Esophagus squamous epithelium (tissue), 4 donors: Measurements from ENCODE around the gene ARHGAP8.

Source experiments
- CTCF ChIP-seq, 6 experiments: fragments of 450-650 bp in 4 of 6; fragments of 200-600 bp in 2 of 6; sonication (generic) in 2 of 6; IDR thresholded peaks; one replicate each; pipeline ENCODE4 v1.5.1; 2016 to 2019; ENCODE audit warnings: antibody characterized with exemption in 6 of 6, mild to moderate bottlenecking in 4 of 6, moderate library complexity in 4 of 6
- POLR2A ChIP-seq, 4 donors: fragments of 450-650 bp; IDR thresholded peaks; one replicate each; pipeline ENCODE4 v1.6.1; 2017; ENCODE audit warnings: antibody characterized with exemption in 4 of 4, mild to moderate bottlenecking in 4 of 4, moderate library complexity in 3 of 4

- TF ChIP-seq CTCF (IDR thresholded peaks at IDR 0.05) (no peak), POLR2A (IDR thresholded peaks at IDR 0.05) (no peak)
Measured at GRCh38 chr22:44707178-44707577, 45.2 kb upstream of the ARHGAP8 start.
